Ecto neural progenitor cell (in vitro differentiated cells): Measurements from ENCODE around the gene RNF167.
"Not testable (repeated sequence)": the region's sequence is repeated elsewhere in the genome, so short reads cannot be mapped to it uniquely, and the experiment has no call there.

Experiments used
- DNase-seq: peaks from one replicate; pipeline ENCODE4 v3.0.0-alpha.2; 2018; ENCODE audit warnings: low spot score

Gene RNF167

DNA sequence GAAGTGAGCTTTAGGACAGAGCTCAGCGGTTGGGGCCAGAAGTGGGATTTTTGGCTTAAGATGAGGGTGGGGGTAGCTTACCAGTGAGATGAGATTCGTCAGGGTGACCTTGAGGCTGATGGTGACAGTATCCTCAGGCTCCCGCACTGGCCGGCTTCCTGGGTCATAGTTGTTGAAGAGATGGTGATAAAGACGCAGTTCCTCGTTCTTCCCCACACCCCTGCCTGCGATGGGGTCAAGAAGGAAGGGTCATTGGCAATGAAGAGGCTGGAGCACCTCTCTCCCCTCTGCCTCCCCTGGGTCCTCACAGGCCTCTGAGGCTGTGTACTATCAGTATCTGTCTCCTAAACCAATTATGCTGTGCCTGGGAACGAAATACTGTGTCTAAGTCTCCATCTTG, 37.5 kb upstream of the RNF167 start:
- DNase-seq, result peak; percentile 49

DNA sequence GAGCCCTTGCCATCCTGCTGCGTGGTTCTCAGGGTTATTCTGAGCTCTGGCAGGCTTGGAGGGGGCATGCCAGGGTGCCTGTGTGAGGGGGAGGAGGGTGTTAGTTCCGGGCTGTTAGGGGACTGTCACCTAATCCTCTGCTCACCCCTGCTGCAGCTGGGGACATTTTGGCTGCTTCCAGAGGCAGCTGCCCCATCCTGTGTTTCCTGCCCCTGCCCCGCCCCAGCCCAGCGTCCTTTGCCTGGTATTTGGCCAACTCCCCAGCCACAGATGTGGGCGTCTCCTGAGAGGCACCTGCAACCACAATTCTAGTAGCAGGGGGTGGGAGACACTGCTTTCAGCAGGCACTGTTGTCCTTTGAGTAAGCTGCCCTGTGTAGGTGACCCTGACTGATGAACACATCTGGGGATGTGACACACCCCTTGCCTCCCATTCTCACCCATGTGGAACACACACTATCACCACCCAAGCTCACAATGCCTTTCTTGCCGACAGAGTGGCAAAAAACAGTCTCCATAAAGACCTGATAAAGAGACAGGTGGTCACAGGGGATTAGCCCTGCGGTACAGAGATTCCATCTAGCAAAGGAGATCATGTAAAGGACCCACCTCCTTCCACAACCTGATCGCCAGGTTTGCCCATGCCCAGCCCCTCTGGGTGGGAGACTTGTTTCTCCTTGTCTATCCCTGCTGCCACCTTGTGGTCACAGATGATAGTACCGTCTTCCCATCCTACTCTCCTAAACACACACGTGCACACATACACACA, 36.8 kb upstream of the RNF167 start, which contains the start of gene CHRNE:
Gene CHRNE (minus strand): TSS at position 48 of the 768 bp plus-strand sequence. CDS start 35 bp downstream, at position 13.
- peak; percentile 84 for DNase-seq

DNA sequence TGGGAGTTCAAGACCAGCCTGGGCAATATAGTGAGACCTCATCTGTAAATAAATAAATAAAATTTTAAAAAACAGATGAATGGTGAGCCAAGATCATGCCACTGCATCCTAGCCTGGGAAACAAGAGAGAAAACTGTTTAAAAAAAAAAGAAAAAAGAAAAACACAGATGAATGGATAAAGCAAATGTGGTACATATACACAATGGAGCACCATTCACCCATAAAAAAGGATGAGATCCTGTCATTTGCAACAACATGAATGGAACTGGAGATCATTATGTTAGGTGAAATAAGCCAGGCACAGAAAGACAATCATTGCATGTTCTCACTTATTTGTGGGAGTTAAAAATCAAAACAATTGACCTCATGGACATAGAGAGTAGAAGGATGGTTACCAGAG, 33.4 kb upstream of the RNF167 start:
- not testable (repeated sequence) for DNase-seq

DNA sequence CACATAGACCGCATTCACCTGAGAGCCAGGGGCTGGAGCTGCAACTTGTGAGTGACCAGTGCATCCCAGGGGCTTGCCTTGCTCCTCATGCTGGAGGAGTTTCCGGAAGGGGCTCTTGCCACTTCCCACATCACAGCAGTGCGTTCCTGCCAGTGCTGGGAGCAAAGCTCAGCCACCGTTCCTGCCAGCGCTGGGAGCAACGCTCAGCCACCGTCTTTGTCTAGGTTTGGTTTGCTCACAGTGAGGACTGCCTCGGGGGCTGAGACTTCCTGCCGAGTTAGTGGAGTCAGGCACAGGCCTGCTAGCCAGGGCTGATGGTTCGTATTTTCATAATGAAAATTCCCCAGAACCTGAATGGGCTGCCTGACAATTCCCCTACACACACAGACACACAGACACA, 31.8 kb upstream of the RNF167 start:
- DNase-seq, result peak; percentile 78

DNA sequence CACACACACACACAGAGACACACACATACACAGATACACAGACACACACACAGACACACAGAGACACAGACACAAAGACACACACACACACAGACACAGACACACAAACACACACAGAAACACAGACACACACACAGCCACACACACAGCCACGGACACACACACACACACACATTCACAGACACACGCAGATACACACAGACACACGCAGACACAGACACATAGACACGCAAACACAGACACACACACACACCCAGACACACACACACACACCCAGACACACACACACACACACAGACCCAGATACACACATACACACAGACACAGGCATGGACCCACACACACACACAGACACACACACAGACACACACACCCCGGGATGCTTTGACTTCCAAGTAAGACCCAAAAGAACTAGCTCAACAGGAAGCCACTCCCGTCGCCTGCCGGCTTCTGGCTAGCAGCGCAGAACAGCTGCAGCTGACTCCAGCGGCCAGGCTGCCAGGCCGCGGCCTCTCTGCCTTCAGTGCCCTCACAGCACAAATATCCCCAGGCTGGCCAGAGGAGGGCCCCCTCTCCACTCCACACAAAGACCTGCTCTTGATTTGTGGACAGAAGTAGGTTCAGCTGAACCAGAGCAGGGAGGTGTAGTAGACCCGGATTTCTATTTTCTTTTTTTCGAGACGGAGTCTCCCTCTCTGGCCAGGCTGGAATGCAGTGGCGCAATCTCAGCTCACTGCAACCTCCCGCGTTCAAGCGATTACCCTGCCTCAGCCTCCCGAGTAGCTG, 31.2 kb upstream of the RNF167 start:
- peak; percentile 95 for DNase-seq

DNA sequence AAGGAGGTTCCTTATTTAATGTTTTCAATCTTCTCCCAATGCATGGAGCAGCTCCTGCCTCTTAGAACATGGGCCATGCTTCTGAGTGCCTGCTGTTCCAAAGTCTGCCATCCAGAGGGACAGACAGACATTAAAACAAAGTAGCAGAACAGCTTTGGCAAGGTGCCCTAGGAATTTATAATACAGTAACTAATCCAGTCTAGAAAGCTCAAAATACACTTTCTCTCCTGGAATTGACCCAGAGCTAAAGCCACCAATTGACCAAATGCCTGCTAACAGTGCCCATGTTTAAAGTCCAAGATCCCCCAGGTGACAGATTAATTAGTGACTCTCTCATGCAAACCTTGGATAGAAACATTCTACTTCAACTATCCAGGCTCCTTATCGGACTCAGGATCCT, 26.1 kb upstream of the RNF167 start:
- no peak for DNase-seq

DNA sequence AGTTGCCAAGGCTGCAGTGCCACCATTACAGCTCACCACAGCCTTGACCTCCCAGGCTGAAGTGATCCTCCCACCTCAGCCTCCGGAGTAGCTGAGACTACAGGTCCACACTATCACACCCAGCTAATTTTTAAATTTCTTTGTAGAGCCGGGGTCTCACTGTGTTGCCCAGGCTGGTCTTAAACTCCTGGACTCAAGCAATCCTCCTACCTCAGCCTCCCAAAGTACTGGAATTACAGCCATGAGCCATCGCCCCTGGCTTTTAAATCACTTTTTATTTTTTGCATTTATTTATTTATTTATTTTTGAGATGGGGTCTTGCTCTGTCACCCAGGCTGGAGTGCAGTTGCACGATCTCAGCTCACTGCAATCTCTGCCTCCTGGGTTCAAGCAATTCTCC, 25.5 kb upstream of the RNF167 start:
- not testable (repeated sequence) for DNase-seq

DNA sequence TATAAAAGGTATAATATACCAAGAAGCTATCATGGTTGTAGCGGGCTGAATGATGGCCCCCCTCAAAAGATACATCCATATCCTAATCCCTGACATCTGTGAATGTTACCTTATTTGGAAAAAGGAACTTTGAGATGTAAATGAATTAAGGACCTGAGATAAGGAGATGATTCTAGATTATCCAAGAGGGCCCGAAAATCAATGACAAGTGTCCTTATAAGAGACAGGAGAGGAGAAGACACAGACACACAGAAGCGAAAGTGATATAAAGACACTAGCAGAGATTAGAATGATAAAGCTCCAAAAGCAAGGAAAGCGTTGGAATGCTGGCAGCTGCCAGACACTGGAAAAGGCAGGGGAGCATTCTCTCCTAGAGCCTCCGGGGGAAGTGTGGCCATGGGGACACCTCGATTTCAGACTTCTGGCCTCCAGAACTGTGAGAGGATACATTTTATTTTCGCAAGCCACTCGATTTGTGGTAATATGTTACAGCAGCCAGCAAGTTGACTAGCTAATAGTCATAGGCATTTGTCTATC, 20.5 kb upstream of the RNF167 start:
- peak; percentile 41 for DNase-seq

DNA sequence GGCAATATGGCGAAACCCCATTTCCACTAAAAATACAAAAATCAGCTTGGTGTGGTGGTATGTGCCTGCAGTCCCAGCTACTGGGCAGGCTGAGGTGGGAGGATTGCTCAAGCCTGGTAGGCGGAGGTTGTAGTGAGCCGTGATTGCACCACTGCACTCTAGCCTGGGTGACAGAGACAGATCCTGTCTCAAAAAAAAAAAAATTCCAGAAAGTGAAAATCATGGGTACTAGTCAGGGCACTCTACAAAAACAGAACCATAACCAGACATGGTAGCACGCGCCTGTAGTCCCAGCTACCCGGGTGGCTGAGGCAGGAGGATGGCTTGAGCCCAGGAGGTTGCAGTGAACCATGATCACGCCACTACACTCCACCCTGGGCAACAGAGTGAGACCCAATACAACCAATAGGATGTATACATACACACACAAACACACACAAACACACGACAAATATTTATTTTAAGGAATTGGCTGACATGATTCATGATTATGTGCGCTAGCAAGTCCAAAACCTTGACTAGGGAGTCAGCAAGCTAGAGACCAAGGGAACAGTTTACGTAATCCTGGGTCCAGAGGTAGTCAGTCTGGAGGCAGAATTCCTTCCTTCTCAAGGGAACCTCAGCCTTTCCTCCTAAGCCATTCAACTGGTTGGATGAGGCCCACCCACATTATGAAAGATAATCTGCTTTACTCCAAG, 19.6 kb upstream of the RNF167 start:
- DNase-seq, result no peak

DNA sequence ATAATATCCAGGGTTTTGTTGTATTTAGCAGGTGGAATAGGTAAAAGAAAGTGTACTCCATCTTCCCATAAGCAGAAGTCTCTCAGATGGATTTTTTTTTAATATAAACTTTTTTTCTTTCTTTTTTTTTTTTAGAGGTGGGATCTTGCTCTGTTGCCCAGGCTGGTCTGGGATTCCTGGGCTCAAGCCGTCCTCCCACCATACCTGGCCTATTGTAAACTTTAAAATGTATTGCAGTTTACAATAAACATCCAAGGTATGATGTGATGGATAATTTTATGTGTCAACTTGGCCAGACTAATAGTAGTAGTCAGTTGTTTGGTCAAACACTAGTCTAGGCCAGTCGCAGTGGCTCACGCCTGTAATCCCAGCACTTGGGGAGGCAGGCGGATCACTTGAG, 18.7 kb upstream of the RNF167 start:
- no peak for DNase-seq

DNA sequence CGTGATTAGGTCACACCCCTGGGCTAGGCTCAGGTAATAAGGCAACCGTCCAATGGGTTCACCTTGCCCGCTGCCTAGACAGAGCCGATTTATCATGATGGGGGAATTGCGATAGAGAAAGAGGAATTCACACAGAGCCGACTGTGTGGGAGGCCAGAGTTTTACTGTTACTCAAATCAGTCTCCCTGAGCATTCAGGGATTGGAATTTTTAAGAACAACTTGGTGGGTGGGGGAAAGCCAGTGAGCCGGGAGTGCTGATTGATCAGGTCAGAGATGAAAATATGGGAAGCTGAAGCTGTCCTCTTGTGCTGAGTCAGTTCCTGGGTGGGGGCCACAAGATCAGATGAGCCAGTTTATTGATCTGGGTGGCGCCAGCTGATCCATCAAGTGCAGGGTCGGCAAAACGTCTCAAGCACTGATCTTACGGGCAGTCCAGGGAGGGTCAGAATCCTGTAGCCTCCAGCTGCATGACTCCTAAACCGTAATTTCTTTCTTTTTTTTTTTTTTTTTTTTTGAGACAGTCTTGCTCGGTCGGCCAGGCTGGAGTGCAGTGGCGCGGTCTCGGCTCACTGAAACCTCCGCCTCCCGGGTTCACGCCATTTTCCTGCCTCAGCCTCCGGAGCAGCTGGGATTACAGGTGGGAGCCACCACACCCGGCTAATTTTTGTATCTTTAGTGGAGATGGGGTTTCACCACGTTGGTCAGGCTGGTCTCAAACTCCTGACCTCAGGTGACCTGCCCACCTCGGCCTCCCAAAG, 13.3 kb upstream of the RNF167 start:
- not testable (repeated sequence) for DNase-seq

DNA sequence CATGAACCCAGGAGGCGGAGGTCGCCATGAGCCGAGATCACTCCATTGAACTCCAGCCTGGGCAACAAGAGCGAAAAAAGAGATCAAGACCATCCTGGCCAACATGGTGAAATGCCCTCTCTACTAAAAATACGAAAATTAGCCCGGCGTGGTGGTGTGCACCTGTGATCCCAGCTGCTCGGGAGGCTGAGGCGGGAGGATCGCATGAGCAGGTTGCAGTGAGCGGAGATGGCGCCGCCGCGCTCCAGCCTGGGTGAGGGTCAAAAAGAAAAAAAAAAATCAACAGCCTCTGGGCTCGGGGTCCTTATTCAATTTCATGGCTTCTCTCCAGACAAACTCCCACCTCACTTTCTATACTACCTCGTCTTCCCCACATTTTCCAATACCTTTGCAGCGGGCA, 11.2 kb upstream of the RNF167 start:
- no peak for DNase-seq

DNA sequence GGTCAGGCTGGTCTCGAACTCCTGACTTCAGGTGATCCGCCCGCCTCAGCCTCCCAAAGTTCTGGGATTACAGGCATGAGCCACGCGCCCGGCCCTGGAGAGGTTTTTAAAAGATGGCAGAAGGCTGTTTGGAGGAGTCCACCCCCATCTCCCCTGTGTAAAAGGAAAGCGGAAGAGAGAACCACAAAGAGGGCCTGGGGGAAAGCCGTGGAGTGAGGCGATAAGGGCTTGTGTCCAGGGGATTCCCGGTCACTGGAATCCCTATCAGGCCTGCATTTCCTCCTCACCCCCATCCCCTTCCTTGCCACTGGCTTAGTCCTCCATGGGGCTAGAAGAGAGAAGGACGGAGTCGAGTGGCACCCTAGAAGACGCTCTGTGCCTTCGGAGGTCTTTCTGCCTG, 8.1 kb upstream of the RNF167 start, which contains the start of gene GP1BA:
Gene GP1BA (plus strand): TSS at position 315 of the 400 bp plus-strand sequence. CDS start 328 bp downstream, outside the sequence.
- DNase-seq, result no peak

DNA sequence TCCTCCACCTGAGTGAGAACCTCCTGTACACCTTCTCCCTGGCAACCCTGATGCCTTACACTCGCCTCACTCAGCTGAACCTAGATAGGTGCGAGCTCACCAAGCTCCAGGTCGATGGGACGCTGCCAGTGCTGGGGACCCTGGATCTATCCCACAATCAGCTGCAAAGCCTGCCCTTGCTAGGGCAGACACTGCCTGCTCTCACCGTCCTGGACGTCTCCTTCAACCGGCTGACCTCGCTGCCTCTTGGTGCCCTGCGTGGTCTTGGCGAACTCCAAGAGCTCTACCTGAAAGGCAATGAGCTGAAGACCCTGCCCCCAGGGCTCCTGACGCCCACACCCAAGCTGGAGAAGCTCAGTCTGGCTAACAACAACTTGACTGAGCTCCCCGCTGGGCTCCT, 7.3 kb upstream of the RNF167 start:
- DNase-seq, result peak; percentile 46

DNA sequence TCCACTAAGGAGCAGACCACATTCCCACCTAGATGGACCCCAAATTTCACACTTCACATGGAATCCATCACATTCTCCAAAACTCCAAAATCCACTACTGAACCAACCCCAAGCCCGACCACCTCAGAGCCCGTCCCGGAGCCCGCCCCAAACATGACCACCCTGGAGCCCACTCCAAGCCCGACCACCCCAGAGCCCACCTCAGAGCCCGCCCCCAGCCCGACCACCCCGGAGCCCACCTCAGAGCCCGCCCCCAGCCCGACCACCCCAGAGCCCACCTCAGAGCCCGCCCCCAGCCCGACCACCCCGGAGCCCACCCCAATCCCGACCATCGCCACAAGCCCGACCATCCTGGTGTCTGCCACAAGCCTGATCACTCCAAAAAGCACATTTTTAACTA, 6.4 kb upstream of the RNF167 start:
- DNase-seq, result no peak

DNA sequence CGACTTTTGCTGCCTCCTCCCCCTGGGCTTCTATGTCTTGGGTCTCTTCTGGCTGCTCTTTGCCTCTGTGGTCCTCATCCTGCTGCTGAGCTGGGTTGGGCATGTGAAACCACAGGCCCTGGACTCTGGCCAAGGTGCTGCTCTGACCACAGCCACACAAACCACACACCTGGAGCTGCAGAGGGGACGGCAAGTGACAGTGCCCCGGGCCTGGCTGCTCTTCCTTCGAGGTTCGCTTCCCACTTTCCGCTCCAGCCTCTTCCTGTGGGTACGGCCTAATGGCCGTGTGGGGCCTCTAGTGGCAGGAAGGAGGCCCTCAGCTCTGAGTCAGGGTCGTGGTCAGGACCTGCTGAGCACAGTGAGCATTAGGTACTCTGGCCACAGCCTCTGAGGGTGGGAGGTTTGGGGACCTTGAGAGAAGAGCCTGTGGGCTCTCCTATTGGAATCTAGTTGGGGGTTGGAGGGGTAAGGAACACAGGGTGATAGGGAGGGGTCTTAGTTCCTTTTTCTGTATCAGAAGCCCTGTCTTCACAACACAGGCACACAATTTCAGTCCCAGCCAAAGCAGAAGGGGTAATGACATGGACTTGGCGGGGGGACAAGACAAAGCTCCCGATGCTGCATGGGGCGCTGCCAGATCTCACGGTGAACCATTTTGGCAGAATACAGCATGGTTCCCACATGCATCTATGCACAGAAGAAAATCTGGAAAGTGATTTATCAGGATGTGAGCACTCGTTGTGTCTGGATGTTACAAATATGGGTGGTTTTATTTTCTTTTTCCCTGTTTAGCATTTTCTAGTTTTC, 5.7 kb upstream of the RNF167 start:
- peak; percentile 56 for DNase-seq

DNA sequence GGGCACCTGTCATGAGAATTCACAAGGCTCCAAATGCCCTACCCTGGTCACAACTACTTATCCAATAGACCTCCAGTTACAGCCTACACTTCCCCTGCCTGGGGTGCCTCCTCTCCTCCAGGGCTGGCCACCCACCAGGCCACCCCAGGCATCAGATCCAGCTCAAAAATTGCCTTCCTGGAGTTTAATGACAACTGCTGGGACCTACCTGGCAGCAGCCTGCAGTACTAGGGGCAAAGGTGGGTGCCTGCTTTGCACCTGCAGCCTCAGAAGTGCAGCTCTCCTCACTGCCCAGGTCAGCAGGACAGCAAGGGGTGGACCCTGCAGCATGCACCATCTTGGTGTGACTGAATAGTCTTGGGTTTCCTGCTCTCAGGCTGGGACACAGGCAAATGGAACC, 4.4 kb upstream of the RNF167 start:
- DNase-seq, result no peak

DNA sequence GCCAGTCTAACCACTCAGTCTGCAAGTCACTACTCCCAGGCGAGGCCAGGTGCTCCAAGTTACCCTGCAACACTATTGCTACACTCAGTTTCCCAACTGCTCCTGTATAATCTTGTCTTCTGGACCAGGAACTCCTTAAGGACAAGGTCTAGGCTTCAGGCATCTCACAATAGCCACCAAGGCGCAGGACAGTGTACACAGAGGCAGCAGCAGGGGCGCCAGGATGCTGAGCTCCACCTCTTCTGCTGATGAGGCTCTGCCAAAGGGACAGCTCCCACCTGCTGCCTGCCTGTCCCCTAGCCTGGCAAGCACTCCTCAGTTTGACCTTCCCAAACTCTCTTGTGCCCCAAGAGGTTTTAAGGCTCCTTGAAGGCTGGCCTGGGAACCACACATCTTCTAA, 3.6 kb upstream of the RNF167 start:
- DNase-seq, result no peak

DNA sequence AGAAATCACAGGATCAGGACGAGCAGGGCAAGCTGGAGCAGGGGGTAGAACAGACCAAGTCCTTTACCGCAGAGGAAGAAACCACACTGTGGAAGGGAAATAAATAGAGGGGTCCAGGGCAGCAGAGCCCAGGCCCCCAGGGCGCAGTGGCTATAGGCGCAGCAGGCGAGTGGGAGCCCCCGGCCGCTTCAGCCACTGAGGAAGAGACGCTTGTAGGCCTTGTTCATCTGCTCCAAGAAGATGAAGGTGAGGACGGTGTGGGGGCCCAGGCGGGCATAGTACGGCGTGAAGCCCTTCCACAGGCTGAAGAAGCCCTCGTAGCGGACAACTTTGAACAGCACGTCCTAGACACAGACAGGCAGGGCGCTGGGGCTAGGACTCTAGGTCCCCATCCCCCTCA, 2.5 kb upstream of the RNF167 start:
- DNase-seq, result no peak

DNA sequence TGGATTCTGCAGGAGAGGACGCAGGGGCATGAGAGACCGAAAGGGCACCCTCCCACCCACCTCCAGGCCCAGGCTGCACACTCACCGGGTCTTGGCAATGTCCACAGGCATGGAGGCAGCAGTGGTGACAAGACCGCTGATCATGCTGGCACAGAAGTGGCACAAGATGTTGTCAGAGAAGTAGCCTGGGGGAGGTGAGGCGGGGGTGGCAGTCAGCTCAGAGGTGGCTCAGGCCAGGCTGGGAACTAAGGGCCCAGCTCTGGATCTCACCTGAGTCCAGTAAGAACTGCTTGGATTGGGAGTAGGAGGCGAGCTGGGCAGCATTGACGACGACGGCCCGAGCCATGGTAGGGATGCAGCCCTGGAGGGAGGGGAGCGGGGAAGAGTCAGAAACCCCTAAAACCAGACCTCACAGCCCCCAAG, 2.0 kb upstream of the RNF167 start:
- DNase-seq, result peak; percentile 48
